Mesothelial cell of epicardium (in vitro differentiated cells): ENCODE results near the gene LRRK1. TPM values are rescaled to one million over a fixed set of nuclear protein-coding genes. Genes with fewer than 3 reads are reported as not detected.
A peak's percentile ranks its signal among the peaks of the same experiment; 100 is the strongest.

ENCODE experiments used
- DNase-seq, 2 experiments: peaks; one replicate each; pipeline ENCODE4 v3.0.0; 2021; ENCODE audit warnings: low spot score in 2 of 2; ENCODE audit not compliant: unreplicated experiment in 2 of 2
- H3K27ac Mint-ChIP-seq: 2 replicates; pipeline ENCODE4 v1.8.0; 2021; ENCODE audit warnings: mixed read lengths
- H3K27me3 Mint-ChIP-seq: 2 replicates; pipeline ENCODE4 v1.8.0; 2021; ENCODE audit warnings: low read depth, mixed read lengths
- H3K36me3 Mint-ChIP-seq: 2 replicates; pipeline ENCODE4 v1.8.0; 2021; ENCODE audit warnings: mixed read lengths
- H3K4me1 Mint-ChIP-seq: 2 replicates; pipeline ENCODE4 v1.8.0; 2021; ENCODE audit warnings: mixed read lengths
- H3K4me3 Mint-ChIP-seq: 2 replicates; pipeline ENCODE4 v1.8.0; 2021; ENCODE audit warnings: mild to moderate bottlenecking, moderate library complexity, mixed read lengths
- H3K9me3 Mint-ChIP-seq: 2 replicates; pipeline ENCODE4 v1.8.0; 2021; ENCODE audit warnings: mixed read lengths
- CTCF ChIP-seq: fragments of 200-600 bp; sonication (generic); IDR thresholded peaks from one replicate; pipeline ENCODE4 v1.5.0; 2021; ENCODE audit warnings: antibody characterized with exemption; ENCODE audit not compliant: unreplicated experiment
- total RNA-seq: library from RNA; stranded (reverse); gene quantifications from 3 replicates; pipeline ENCODE4 v1.2.1, GENCODE V29; 2021

Gene LRRK1
- total RNA-seq, 1 donor from 2014 or later, result 2.3 TPM

GRCh38 chr15:100928632-100929280 is 9.6 kb downstream of the LRRK1 start:
- Mint-ChIP-seq H3K36me3 (no peaks in the 10 kb centered on the region), H3K4me1 (peaks cover 19% of the 10 kb centered on the region), H3K27ac (no peak overlapping the region), H3K27me3 (peaks cover 9% of the 10 kb centered on the region), H3K4me3 (no peak overlapping the region), H3K9me3 (no peaks in the 10 kb centered on the region)
- DNase-seq, result no peak
- no peak for TF ChIP-seq CTCF

- Mint-ChIP-seq H3K9me3 (no peaks in the 10 kb centered on the region), H3K36me3 (no peaks in the 10 kb centered on the region), H3K4me3 (no peak overlapping the region), H3K27ac (peak overlapping the region; percentile 31), H3K27me3 (peaks cover 1% of the 10 kb centered on the region), H3K4me1 (peaks cover 19% of the 10 kb centered on the region)
- TF ChIP-seq CTCF, result no peak
- no peak for DNase-seq
Observed at GRCh38 chr15:100929641-100930042, 10.5 kb downstream of the LRRK1 start.

GRCh38 chr15:100930306-100930848 is 11.2 kb downstream of the LRRK1 start:
- H3K27ac Mint-ChIP-seq, result no peak overlapping the region
- no peak for DNase-seq
- no peaks in the 10 kb centered on the region for H3K27me3 Mint-ChIP-seq
- TF ChIP-seq CTCF, result no peak
- no peak overlapping the region for H3K4me3 Mint-ChIP-seq
- no peaks in the 10 kb centered on the region for H3K36me3 Mint-ChIP-seq
- peaks cover 19% of the 10 kb centered on the region for H3K4me1 Mint-ChIP-seq
- H3K9me3 Mint-ChIP-seq, result no peaks in the 10 kb centered on the region

GRCh38 chr15:100931143-100931890 is 12.2 kb downstream of the LRRK1 start:
- H3K4me1 Mint-ChIP-seq, result peaks cover 19% of the 10 kb centered on the region
- no peak for DNase-seq
- H3K4me3 Mint-ChIP-seq, result no peak overlapping the region
- no peaks in the 10 kb centered on the region for H3K27me3 Mint-ChIP-seq
- TF ChIP-seq CTCF, result no peak
- H3K27ac Mint-ChIP-seq, result no peak overlapping the region
- no peaks in the 10 kb centered on the region for H3K9me3 Mint-ChIP-seq
- H3K36me3 Mint-ChIP-seq, result no peaks in the 10 kb centered on the region

- Mint-ChIP-seq H3K4me3 (no peak overlapping the region), H3K27ac (no peak overlapping the region), H3K27me3 (no peaks in the 10 kb centered on the region), H3K4me1 (peaks cover 19% of the 10 kb centered on the region), H3K9me3 (no peaks in the 10 kb centered on the region), H3K36me3 (no peaks in the 10 kb centered on the region)
- DNase-seq, result no peak
- TF ChIP-seq CTCF, result no peak
Observed at GRCh38 chr15:100932676-100933348, 13.7 kb downstream of the LRRK1 start.
